ENCODE results near the gene CCDC3. TPM values are rescaled to one million over a fixed set of nuclear protein-coding genes. Genes with fewer than 3 reads are reported as not detected.

Gene CCDC3
- total RNA-seq, 4 donors from 2014 or later = 7.9 to 40.6 (median 24.9) TPM

- Histone ChIP-seq H3K4me1 (no peaks in the 10 kb centered on the region), H3K36me3 (no peaks in the 10 kb centered on the region), H3K27ac (no peak overlapping the region), H3K27me3 (no peaks in the 10 kb centered on the region), H3K4me3 (no peak overlapping the region), H3K9me3 (no peaks in the 10 kb centered on the region)
- no peak for DNase-seq
- no peak for TF ChIP-seq CTCF (IDR thresholded peaks at IDR 0.05)
- no peak for TF ChIP-seq POLR2A (IDR thresholded peaks at IDR 0.05)
- intact Hi-C loops (cut with DNase I; ENCODE audit: low total_unique reads) = no loop called here
Observed at GRCh38 chr10:12909182-12909835, 92.2 kb downstream of the CCDC3 start.

GRCh38 chr10:12908773-12909172, 92.7 kb downstream of the CCDC3 start:
- H3K9me3 ChIP-seq = no peaks in the 10 kb centered on the region
- H3K27me3 ChIP-seq = no peaks in the 10 kb centered on the region
- TF ChIP-seq POLR2A (IDR thresholded peaks at IDR 0.05) = no peak
- no peak for TF ChIP-seq CTCF (IDR thresholded peaks at IDR 0.05)
- no peaks in the 10 kb centered on the region for H3K36me3 ChIP-seq
- DNase-seq = no peak
- no peak overlapping the region for H3K27ac ChIP-seq
- intact Hi-C loops (cut with DNase I; ENCODE audit: low total_unique reads) = no loop called here
- no peak overlapping the region for H3K4me3 ChIP-seq
- H3K4me1 ChIP-seq = no peaks in the 10 kb centered on the region

- H3K4me3 ChIP-seq = no peak overlapping the region
- TF ChIP-seq CTCF (IDR thresholded peaks at IDR 0.05) (no peak), POLR2A (IDR thresholded peaks at IDR 0.05) (no peak)
- no peaks in the 10 kb centered on the region for H3K27me3 ChIP-seq
- no peak for DNase-seq
- H3K4me1 ChIP-seq = no peaks in the 10 kb centered on the region
- H3K36me3 ChIP-seq = no peaks in the 10 kb centered on the region
- intact Hi-C loops (cut with DNase I; ENCODE audit: low total_unique reads) = no loop called here
- H3K27ac ChIP-seq = peak overlapping the region; percentile 39
- no peaks in the 10 kb centered on the region for H3K9me3 ChIP-seq
Observed at GRCh38 chr10:12907656-12908055, 93.9 kb downstream of the CCDC3 start.

- TF ChIP-seq POLR2A (IDR thresholded peaks at IDR 0.05) (no peak), CTCF (IDR thresholded peaks at IDR 0.05) (no peak)
- Histone ChIP-seq H3K4me3 (no peak overlapping the region), H3K9me3 (no peaks in the 10 kb centered on the region), H3K27me3 (no peaks in the 10 kb centered on the region), H3K4me1 (no peaks in the 10 kb centered on the region), H3K36me3 (no peaks in the 10 kb centered on the region), H3K27ac (peak overlapping the region; percentile 21 to 34)
- peak in 1 of 2 donors; percentile 70 for DNase-seq
- intact Hi-C loops (cut with DNase I; ENCODE audit: low total_unique reads) = no loop called here
Observed at GRCh38 chr10:12906051-12906541, 95.4 kb downstream of the CCDC3 start.

GRCh38 chr10:12905067-12905466, 96.4 kb downstream of the CCDC3 start:
- no peaks in the 10 kb centered on the region for H3K36me3 ChIP-seq
- TF ChIP-seq CTCF (IDR thresholded peaks at IDR 0.05) (no peak), POLR2A (IDR thresholded peaks at IDR 0.05) (no peak)
- H3K27ac ChIP-seq = peak overlapping the region in 1 of 2 donors; percentile 17
- no peak for DNase-seq
- no peaks in the 10 kb centered on the region for H3K9me3 ChIP-seq
- intact Hi-C loops (cut with DNase I; ENCODE audit: low total_unique reads) = no loop called here
- H3K4me3 ChIP-seq = no peak overlapping the region
- no peaks in the 10 kb centered on the region for H3K27me3 ChIP-seq
- H3K4me1 ChIP-seq = no peaks in the 10 kb centered on the region

Measured in uterus (tissue), 4 donors.